ENCODE results near the gene TULP4.

- TF ChIP-seq, protein P1, sequence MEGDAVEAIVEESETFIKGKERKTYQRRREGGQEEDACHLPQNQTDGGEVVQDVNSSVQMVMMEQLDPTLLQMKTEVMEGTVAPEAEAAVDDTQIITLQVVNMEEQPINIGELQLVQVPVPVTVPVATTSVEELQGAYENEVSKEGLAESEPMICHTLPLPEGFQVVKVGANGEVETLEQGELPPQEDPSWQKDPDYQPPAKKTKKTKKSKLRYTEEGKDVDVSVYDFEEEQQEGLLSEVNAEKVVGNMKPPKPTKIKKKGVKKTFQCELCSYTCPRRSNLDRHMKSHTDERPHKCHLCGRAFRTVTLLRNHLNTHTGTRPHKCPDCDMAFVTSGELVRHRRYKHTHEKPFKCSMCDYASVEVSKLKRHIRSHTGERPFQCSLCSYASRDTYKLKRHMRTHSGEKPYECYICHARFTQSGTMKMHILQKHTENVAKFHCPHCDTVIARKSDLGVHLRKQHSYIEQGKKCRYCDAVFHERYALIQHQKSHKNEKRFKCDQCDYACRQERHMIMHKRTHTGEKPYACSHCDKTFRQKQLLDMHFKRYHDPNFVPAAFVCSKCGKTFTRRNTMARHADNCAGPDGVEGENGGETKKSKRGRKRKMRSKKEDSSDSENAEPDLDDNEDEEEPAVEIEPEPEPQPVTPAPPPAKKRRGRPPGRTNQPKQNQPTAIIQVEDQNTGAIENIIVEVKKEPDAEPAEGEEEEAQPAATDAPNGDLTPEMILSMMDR (IDR thresholded peaks at IDR 0.05): no peak
- no peak for TF ChIP-seq EZH2 (IDR thresholded peaks at IDR 0.05; ENCODE audit: borderline replicate concordance, insufficient read depth, low read depth, low read length, poor library complexity, severe bottlenecking)
These were observed 227.6 kb downstream of the TULP4 start for GRCh38 chr6:158539881-158540280.
